Astrocyte (in vitro differentiated cells and primary cell): ENCODE data around the gene UBE2G1. TPM values are rescaled to one million over a fixed set of nuclear protein-coding genes. Genes with fewer than 3 reads are reported as not detected.

Experiments
- DNase-seq: peaks from one replicate; pipeline ENCODE4 v3.0.0-alpha.2; 2010; ENCODE audit warnings: low read depth
- FAIRE-seq: peaks from 2 replicates; lab custom pipeline; 2011; peaks lifted over from hg19 to GRCh38; lab: Jason Lieb, UNC
- H2AFZ ChIP-seq: 2 replicates; pipeline ENCODE4 v1.6.0; 2012; ENCODE audit warnings: low read depth, low read length, inconsistent platforms
- H3K27ac ChIP-seq: 2 replicates; pipeline ENCODE4 v1.5.1; 2011; ENCODE audit warnings: low read depth, low read length, inconsistent platforms
- H3K27me3 ChIP-seq: 2 replicates; pipeline ENCODE4 v1.6.0; 2011; ENCODE audit warnings: low read length, inconsistent platforms; ENCODE audit not compliant: insufficient read depth
- H3K36me3 ChIP-seq: 2 replicates; pipeline ENCODE4 v1.5.1; 2011; ENCODE audit warnings: low read length, inconsistent platforms; ENCODE audit not compliant: insufficient read depth
- H3K4me1 ChIP-seq: 2 replicates; pipeline ENCODE4 v1.5.1; 2011; ENCODE audit warnings: low read length, inconsistent platforms; ENCODE audit not compliant: insufficient read depth
- H3K4me2 ChIP-seq: 2 replicates; pipeline ENCODE4 v1.6.0; 2012; ENCODE audit warnings: low read length, inconsistent platforms
- H3K4me3 ChIP-seq: 2 replicates; pipeline ENCODE4 v1.5.1; 2011; ENCODE audit warnings: low read depth, mild to moderate bottlenecking, low read length, inconsistent platforms; ENCODE audit not compliant: insufficient read depth
- H3K79me2 ChIP-seq: 2 replicates; pipeline ENCODE4 v1.6.0; 2012; ENCODE audit warnings: mild to moderate bottlenecking, low read length, inconsistent platforms; ENCODE audit not compliant: insufficient read depth
- H3K9ac ChIP-seq: 2 replicates; pipeline ENCODE4 v1.6.0; 2012; ENCODE audit warnings: mild to moderate bottlenecking, low read length, inconsistent platforms
- H3K9me3 ChIP-seq: 2 replicates; pipeline ENCODE4 v1.5.1; 2012; ENCODE audit warnings: low read depth, mild to moderate bottlenecking, low read length, inconsistent platforms; ENCODE audit not compliant: insufficient read depth
- H4K20me1 ChIP-seq: 2 replicates; pipeline ENCODE4 v1.6.0; 2012; ENCODE audit warnings: low read length, inconsistent platforms; ENCODE audit not compliant: insufficient read depth
- H3K27ac Mint-ChIP-seq: one replicate; pipeline ENCODE4 v1.8.0; 2021; ENCODE audit warnings: mild to moderate bottlenecking, mixed read lengths; ENCODE audit not compliant: unreplicated experiment
- H3K27me3 Mint-ChIP-seq: one replicate; pipeline ENCODE4 v1.8.0; 2021; ENCODE audit warnings: low read depth, mixed read lengths; ENCODE audit not compliant: unreplicated experiment
- H3K36me3 Mint-ChIP-seq: one replicate; pipeline ENCODE4 v1.8.0; 2021; ENCODE audit warnings: low read depth, mixed read lengths; ENCODE audit not compliant: unreplicated experiment
- H3K4me1 Mint-ChIP-seq: one replicate; pipeline ENCODE4 v1.8.0; 2021; ENCODE audit warnings: low read depth, mixed read lengths; ENCODE audit not compliant: unreplicated experiment
- H3K4me3 Mint-ChIP-seq: one replicate; pipeline ENCODE4 v1.8.0; 2021; ENCODE audit warnings: mild to moderate bottlenecking, moderate library complexity, mixed read lengths; ENCODE audit not compliant: unreplicated experiment
- H3K9me3 Mint-ChIP-seq: one replicate; pipeline ENCODE4 v1.8.0; 2021; ENCODE audit warnings: mild to moderate bottlenecking, mixed read lengths; ENCODE audit not compliant: unreplicated experiment
- EZH2 ChIP-seq: IDR thresholded peaks from 2 replicates; pipeline ENCODE4 v1.6.1; 2012; ENCODE audit warnings: mild to moderate bottlenecking, low read length, inconsistent platforms; ENCODE audit not compliant: insufficient read depth
- total RNA-seq: library from RNA; stranded (reverse); gene quantifications from 2 replicates; pipeline ENCODE4 v1.2.1, GENCODE V29; 2021
- TF ChIP-seq, protein P1 (sequence below): IDR thresholded peaks from 2 replicates; pipeline ENCODE4 v1.5.1; 2011; ENCODE audit warnings: low read depth, mild to moderate bottlenecking, inconsistent platforms, low read length, moderate library complexity; ENCODE audit not compliant: insufficient read depth

Gene UBE2G1
- total RNA-seq, 1 donor from 2014 or later: 123 TPM

DNA sequence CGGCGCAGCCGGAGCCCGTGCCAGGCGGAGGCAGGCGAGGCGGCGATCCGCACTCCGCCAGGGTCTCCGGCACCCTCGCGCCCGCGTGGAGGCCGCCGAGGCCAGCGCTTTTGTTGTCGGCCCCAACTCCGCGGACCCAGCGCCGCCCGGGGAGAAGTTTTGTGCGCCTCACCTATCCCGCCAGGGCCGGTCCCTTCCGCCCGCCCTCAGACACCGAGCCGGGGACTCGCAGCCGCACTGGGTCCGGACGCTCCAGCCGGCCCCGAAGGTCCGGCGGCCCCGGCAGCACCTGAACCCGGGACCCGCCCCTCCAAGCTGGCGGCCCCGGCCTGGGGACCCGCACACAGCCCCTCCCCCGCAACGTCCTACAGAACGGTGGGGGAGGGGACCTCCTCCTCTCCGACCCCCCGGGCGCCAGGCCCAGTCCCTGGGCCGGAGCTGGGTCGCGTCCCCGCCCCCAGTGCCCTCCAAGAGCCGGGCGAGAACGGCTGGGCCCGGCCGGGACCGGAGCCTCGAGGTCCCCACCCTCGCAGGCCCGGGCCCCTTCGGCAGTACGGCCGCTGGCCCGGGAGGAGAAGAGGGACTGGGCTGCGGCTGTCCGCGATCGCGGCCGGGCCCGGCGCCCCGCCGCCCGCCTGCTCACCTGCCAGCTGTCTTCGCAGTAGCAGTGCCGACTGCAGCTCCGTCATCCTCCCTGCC is 698 bp downstream of the UBE2G1 start:
- Mint-ChIP-seq H3K4me3 (no peak overlapping the region), H3K4me1 (peaks cover 2% of the 10 kb centered on the region), H3K36me3 (peaks cover 2% of the 10 kb centered on the region), H3K27ac (no peak overlapping the region), H3K27me3 (no peaks in the 10 kb centered on the region), H3K9me3 (no peaks in the 10 kb centered on the region)
- Histone ChIP-seq H3K36me3 (no peaks in the 10 kb centered on the region), H3K4me2 (peak overlapping the region; percentile 88), H3K4me3 (peak overlapping the region; percentile 67), H3K9me3 (no peaks in the 10 kb centered on the region), H3K27me3 (no peaks in the 10 kb centered on the region), H3K27ac (peak overlapping the region; percentile 85), H3K4me1 (peaks cover 4% of the 10 kb centered on the region), H4K20me1 (peaks cover 35% of the 10 kb centered on the region), H3K9ac (peak overlapping the region; percentile 95), H3K79me2 (peaks cover 56% of the 10 kb centered on the region), H2AFZ (peak overlapping the region; percentile 71)
- FAIRE-seq (no peak), DNase-seq (no peak)
- no peak for TF ChIP-seq EZH2
- TF ChIP-seq, protein P1, sequence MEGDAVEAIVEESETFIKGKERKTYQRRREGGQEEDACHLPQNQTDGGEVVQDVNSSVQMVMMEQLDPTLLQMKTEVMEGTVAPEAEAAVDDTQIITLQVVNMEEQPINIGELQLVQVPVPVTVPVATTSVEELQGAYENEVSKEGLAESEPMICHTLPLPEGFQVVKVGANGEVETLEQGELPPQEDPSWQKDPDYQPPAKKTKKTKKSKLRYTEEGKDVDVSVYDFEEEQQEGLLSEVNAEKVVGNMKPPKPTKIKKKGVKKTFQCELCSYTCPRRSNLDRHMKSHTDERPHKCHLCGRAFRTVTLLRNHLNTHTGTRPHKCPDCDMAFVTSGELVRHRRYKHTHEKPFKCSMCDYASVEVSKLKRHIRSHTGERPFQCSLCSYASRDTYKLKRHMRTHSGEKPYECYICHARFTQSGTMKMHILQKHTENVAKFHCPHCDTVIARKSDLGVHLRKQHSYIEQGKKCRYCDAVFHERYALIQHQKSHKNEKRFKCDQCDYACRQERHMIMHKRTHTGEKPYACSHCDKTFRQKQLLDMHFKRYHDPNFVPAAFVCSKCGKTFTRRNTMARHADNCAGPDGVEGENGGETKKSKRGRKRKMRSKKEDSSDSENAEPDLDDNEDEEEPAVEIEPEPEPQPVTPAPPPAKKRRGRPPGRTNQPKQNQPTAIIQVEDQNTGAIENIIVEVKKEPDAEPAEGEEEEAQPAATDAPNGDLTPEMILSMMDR: no peak

DNA sequence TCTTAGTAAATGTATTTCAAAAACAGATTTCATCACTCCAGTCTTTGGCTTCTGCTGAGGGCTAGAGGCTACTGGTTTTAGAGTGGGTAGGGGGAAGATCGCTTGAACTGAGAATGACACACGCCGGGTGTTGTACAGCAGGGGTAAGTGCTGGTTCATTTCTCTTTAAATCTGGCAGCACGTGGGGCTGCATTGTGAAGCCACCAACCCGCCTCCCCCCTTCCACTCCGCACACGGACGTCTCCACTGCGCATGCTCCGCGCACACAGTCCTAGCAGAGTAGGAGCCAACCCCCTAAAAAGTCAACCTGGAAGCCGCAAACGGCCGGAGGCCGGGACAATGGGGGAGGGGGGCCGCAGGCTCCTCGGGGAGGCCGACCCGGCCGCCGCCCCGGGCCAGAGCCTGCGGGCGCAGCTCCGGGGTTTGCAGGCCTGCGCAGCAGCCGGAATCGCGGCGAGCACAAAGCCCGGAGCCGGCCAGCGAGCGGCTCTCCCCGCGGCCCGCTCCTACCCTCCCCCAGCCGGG is 1.3 kb downstream of the UBE2G1 start:
- H4K20me1 ChIP-seq: peaks cover 42% of the 10 kb centered on the region
- FAIRE-seq: no peak
- TF ChIP-seq, protein P1: no peak
- TF ChIP-seq EZH2: no peak
- Mint-ChIP-seq H3K4me1 (peaks cover 2% of the 10 kb centered on the region), H3K9me3 (no peaks in the 10 kb centered on the region), H3K27me3 (no peaks in the 10 kb centered on the region), H3K27ac (peak overlapping the region; percentile 65), H3K36me3 (peaks cover 2% of the 10 kb centered on the region), H3K4me3 (peak overlapping the region; percentile 89)
- peak; percentile 75 for DNase-seq
- H3K79me2 ChIP-seq: peaks cover 63% of the 10 kb centered on the region
- peak overlapping the region; percentile 88 for H3K4me2 ChIP-seq
- H3K4me1 ChIP-seq: peaks cover 4% of the 10 kb centered on the region
- H2AFZ ChIP-seq: peak overlapping the region; percentile 71
- peak overlapping the region; percentile 95 for H3K9ac ChIP-seq
- H3K36me3 ChIP-seq: no peaks in the 10 kb centered on the region
- no peaks in the 10 kb centered on the region for H3K27me3 ChIP-seq
- H3K4me3 ChIP-seq: peak overlapping the region; percentile 67
- peak overlapping the region; percentile 85 for H3K27ac ChIP-seq
- H3K9me3 ChIP-seq: no peaks in the 10 kb centered on the region

DNA sequence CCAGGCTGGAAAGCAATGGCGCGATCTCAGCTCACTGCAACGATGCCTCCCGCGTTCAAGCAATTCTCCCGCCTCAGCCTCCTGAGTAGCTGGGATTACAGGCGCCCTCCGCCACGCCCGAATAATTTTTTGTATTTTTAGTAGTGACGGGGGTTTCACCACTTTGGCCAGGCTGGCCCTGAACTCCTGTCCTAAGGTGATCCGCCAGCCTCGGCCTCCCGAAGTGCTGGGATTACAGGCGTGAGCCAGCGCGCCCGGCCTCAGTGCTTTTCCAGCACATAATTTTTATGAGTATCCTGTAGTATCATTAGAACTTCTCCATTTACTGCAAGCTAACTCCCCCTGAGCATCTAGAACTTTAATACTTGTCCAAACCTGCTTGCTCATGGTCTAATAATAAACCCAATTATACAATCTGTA is 1.8 kb downstream of the UBE2G1 start:
- no peaks in the 10 kb centered on the region for H3K27me3 Mint-ChIP-seq
- H3K36me3 Mint-ChIP-seq: peaks cover 2% of the 10 kb centered on the region
- peak overlapping the region; percentile 65 for H3K27ac Mint-ChIP-seq
- H4K20me1 ChIP-seq: peaks cover 46% of the 10 kb centered on the region
- TF ChIP-seq EZH2: no peak
- TF ChIP-seq, protein P1: no peak
- H3K4me2 ChIP-seq: peak overlapping the region; percentile 88
- H3K27ac ChIP-seq: peak overlapping the region; percentile 85
- no peak overlapping the region for H2AFZ ChIP-seq
- H3K9me3 ChIP-seq: no peaks in the 10 kb centered on the region
- H3K4me1 ChIP-seq: peaks cover 4% of the 10 kb centered on the region
- H3K79me2 ChIP-seq: peaks cover 68% of the 10 kb centered on the region
- no peaks in the 10 kb centered on the region for H3K27me3 ChIP-seq
- H3K4me1 Mint-ChIP-seq: peaks cover 2% of the 10 kb centered on the region
- H3K4me3 ChIP-seq: peak overlapping the region; percentile 67
- peak overlapping the region; percentile 95 for H3K9ac ChIP-seq
- FAIRE-seq (no peak), DNase-seq (no peak)
- no peaks in the 10 kb centered on the region for H3K36me3 ChIP-seq
- H3K9me3 Mint-ChIP-seq: no peaks in the 10 kb centered on the region
- peak overlapping the region; percentile 89 for H3K4me3 Mint-ChIP-seq
